K562 (cell line): ENCODE measurements around the gene GTPBP2. TPM values are rescaled to one million over a fixed set of nuclear protein-coding genes. Genes with fewer than 3 reads are reported as not detected.

Experiments
- DDX20 ChIP-seq: fragments of 450-650 bp; IDR thresholded peaks from 2 replicates; pipeline ENCODE4 v1.6.1; 2016; ENCODE audit warnings: missing genetic modification characterization, low read depth, mild to moderate bottlenecking, missing compliant biosample characterization, moderate library complexity
- EHMT2 ChIP-seq: fragments of 450-650 bp; IDR thresholded peaks from 2 replicates; pipeline ENCODE4 v1.6.1; 2018; ENCODE audit warnings: antibody characterized with exemption
- ETV5 ChIP-seq: sonication (generic); formaldehyde crosslinking; IDR thresholded peaks from 2 replicates; pipeline ENCODE4 v1.4.0; 2020; ENCODE audit warnings: low read depth, mild to moderate bottlenecking, missing genetic modification reagents
- HDAC8 ChIP-seq: fragments of 450-650 bp; IDR thresholded peaks from 2 replicates; pipeline ENCODE4 v1.6.1; 2016; ENCODE audit warnings: mild to moderate bottlenecking, missing genetic modification characterization, moderate library complexity, missing compliant biosample characterization
- ILK ChIP-seq: fragments of 450-650 bp; IDR thresholded peaks from 2 replicates; pipeline ENCODE4 v1.6.1; 2016; ENCODE audit warnings: missing genetic modification characterization, low read depth, mild to moderate bottlenecking, missing compliant biosample characterization, moderate library complexity, borderline replicate concordance
- KLF10 ChIP-seq: fragments of 250-450 bp; sonication (Bioruptor Pico); IDR thresholded peaks from 2 replicates; pipeline ENCODE4 v1.6.1; 2021; ENCODE audit warnings: matching md5 sums
- MAZ ChIP-seq, 2 experiments: fragments of 450-650 bp in 1 of 2; sonication (generic) in 1 of 2; formaldehyde crosslinking; IDR thresholded peaks in 1 of 2; conservative IDR thresholded peaks in 1 of 2; 2 replicates each; pipeline versions ENCODE4 v1.4.0 to v1.5.0; 2020; ENCODE audit warnings: mild to moderate bottlenecking in 1 of 2, missing genetic modification reagents in 1 of 2
- MEF2D ChIP-seq: conservative IDR thresholded peaks from 2 replicates; pipeline ENCODE4 v1.6.1; 2016; ENCODE audit warnings: low read depth, missing genetic modification characterization, missing compliant biosample characterization
- MTA3 ChIP-seq: fragments of 450-650 bp; formaldehyde crosslinking; IDR thresholded peaks from 2 replicates; pipeline ENCODE4 v1.6.1; 2017; ENCODE audit warnings: mild to moderate bottlenecking, borderline replicate concordance
- NEUROD1 ChIP-seq: fragments of 150-350 bp; IDR thresholded peaks from 2 replicates; pipeline ENCODE4 v1.6.1; 2014; ENCODE audit warnings: borderline replicate concordance, low read length, low read depth; ENCODE audit not compliant: partially characterized antibody
- PHB ChIP-seq: fragments of 250-450 bp; sonication (Bioruptor Pico); IDR thresholded peaks from 2 replicates; pipeline ENCODE4 v1.5.0; 2021
- PKNOX1 ChIP-seq: fragments of 450-650 bp; IDR thresholded peaks from 2 replicates; pipeline ENCODE4 v1.6.1; 2016
- POLR3G ChIP-seq: IDR thresholded peaks from 2 replicates; pipeline ENCODE4 v1.6.1; 2011; ENCODE audit not compliant: insufficient read length, insufficient replicate concordance; ENCODE audit errors: extremely low read depth
- POU5F1 ChIP-seq: fragments of 150-350 bp; IDR thresholded peaks from 2 replicates; pipeline ENCODE4 v1.6.1; 2014; ENCODE audit warnings: borderline replicate concordance, low read length, low read depth, mild to moderate bottlenecking; ENCODE audit not compliant: partially characterized antibody
- SIN3B ChIP-seq: fragments of 450-650 bp; IDR thresholded peaks from 2 replicates; pipeline ENCODE4 v1.6.1; 2017; ENCODE audit warnings: low read depth, mild to moderate bottlenecking, moderate library complexity
- TAF9B ChIP-seq: fragments of 450-650 bp; IDR thresholded peaks from 2 replicates; pipeline ENCODE4 v1.6.1; 2018; ENCODE audit warnings: mild to moderate bottlenecking; ENCODE audit not compliant: partially characterized antibody
- TCF3 ChIP-seq: sonication (generic); formaldehyde crosslinking; IDR thresholded peaks from 2 replicates; pipeline ENCODE4 v1.4.0; 2020; ENCODE audit warnings: mild to moderate bottlenecking, missing genetic modification reagents
- THRAP3 ChIP-seq: fragments of 450-650 bp; IDR thresholded peaks from 2 replicates; pipeline ENCODE4 v1.6.1; 2016; ENCODE audit warnings: mild to moderate bottlenecking, inconsistent platforms, borderline replicate concordance
- ZFP30 ChIP-seq: fragments of 250-450 bp; sonication (Bioruptor Pico); IDR thresholded peaks from 2 replicates; pipeline ENCODE4 v1.8.0; 2022; ENCODE audit warnings: moderate library complexity, mild to moderate bottlenecking, inconsistent platforms, borderline replicate concordance
- ZNF134 ChIP-seq: fragments of 250-450 bp; sonication (Bioruptor Pico); conservative IDR thresholded peaks from 2 replicates; pipeline ENCODE4 v1.4.0; 2020
- ZNF239 ChIP-seq: fragments of 250-450 bp; sonication (Bioruptor Pico); IDR thresholded peaks from 2 replicates; pipeline ENCODE4 v1.4.0; 2020; ENCODE audit warnings: mild to moderate bottlenecking
- ZNF41 ChIP-seq: fragments of 250-450 bp; sonication (Bioruptor Pico); conservative IDR thresholded peaks from 2 replicates; pipeline ENCODE4 v1.4.0; 2020; ENCODE audit warnings: mild to moderate bottlenecking
- ZNF444 ChIP-seq: fragments of 250-450 bp; sonication (Bioruptor Pico); IDR thresholded peaks from 2 replicates; pipeline ENCODE4 v1.4.0; 2020; ENCODE audit warnings: mild to moderate bottlenecking, moderate library complexity
- polyA plus RNA-seq, 8 experiments: library from polyadenylated mRNA; depleted of rRNA in 4 of 8; stranded (reverse) in 5 of 8; unstranded in 3 of 8; fragments of >200 nt; fragmentation: Nextera tagmentation in 2 of 8; fragmentation: Illumina TruSeq in 1 of 8; extraction: Ambion mirVana in 2 of 8; extraction: Trizol in 1 of 8; gene quantifications; 2 replicates each; pipeline versions ENCODE4 v1.2.1 to v1.2.3, GENCODE V29; 2011 to 2014; ENCODE audit warnings: inconsistent platforms in 1 of 8, missing spikeins in 1 of 8
- total RNA-seq, 7 experiments: library from RNA; depleted of rRNA in 6 of 7; stranded (reverse); fragments of >200 nt in 6 of 7; fragmentation: Illumina TruSeq in 2 of 7; extraction: Trizol in 2 of 7; gene quantifications; 2 replicates each; pipeline versions ENCODE4 v1.2.1 to v1.2.3, GENCODE V29; 2011 to 2021; ENCODE audit warnings: low replicate concordance in 1 of 7
- TF ChIP-seq, protein P1 (sequence below): IDR thresholded peaks from 2 replicates; pipeline ENCODE4 v1.6.1; 2014; ENCODE audit warnings: antibody characterized with exemption
- TF ChIP-seq, protein P2 (sequence below): IDR thresholded peaks from 2 replicates; pipeline ENCODE4 v1.6.1; 2016; ENCODE audit warnings: missing genetic modification characterization, missing compliant biosample characterization

The GTPBP2 gene
- total and polyA plus RNA-seq, 9 of the 15 experiments (the other 6 are each of a cell fraction or from before 2014, with no cell fraction given) = 48.4 to 196 (median 111) TPM

- no peak; the same call in 1 of the 2 replicates for TF ChIP-seq MEF2D (tag)
- TF ChIP-seq SIN3B = no peak
- TF ChIP-seq, protein P1, sequence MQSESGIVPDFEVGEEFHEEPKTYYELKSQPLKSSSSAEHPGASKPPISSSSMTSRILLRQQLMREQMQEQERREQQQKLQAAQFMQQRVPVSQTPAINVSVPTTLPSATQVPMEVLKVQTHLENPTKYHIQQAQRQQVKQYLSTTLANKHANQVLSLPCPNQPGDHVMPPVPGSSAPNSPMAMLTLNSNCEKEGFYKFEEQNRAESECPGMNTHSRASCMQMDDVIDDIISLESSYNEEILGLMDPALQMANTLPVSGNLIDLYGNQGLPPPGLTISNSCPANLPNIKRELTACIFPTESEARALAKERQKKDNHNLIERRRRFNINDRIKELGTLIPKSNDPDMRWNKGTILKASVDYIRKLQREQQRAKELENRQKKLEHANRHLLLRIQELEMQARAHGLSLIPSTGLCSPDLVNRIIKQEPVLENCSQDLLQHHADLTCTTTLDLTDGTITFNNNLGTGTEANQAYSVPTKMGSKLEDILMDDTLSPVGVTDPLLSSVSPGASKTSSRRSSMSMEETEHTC = no peak
- no peak for TF ChIP-seq EHMT2
- TF ChIP-seq ZNF41 = peak; percentile 9; the same call in 1 of the 2 replicates
- peak; percentile 35 to 37; a peak in 3 of 4 replicates for TF ChIP-seq MAZ (CRISPR knock-in tag; conservative IDR thresholded peaks at IDR 0.05 in 1 of 2, IDR thresholded peaks at IDR 0.05 in 1 of 2)
- TF ChIP-seq TAF9B = no peak
- TF ChIP-seq PHB (CRISPR knock-in tag) = peak; percentile 47; the same call in 1 of the 2 replicates
- peak; percentile 2; the same call in 1 of the 2 replicates for TF ChIP-seq TCF3 (CRISPR knock-in tag)
- TF ChIP-seq ZNF239 (CRISPR knock-in tag) = 0 out of 2 replicates have a peak, but pooled peaks have one; percentile 8
- TF ChIP-seq HDAC8 (tag) = peak; percentile 88; the same call in 1 of the 2 replicates
- TF ChIP-seq ZNF444 (CRISPR knock-in tag) = no peak
- 0 out of 2 replicates have a peak, but pooled peaks have one; percentile 41 for TF ChIP-seq DDX20
- TF ChIP-seq THRAP3 = peak; percentile 92; the same call in 1 of the 2 replicates
- TF ChIP-seq ILK (tag) = no peak
- TF ChIP-seq MTA3 = peak; percentile 77
- TF ChIP-seq KLF10 = no peak
- TF ChIP-seq NEUROD1 = no peak
- TF ChIP-seq ETV5 = peak; percentile 89
- TF ChIP-seq POU5F1 = no peak
- TF ChIP-seq POLR3G = no peak
- TF ChIP-seq PKNOX1 = peak; percentile 75
- TF ChIP-seq ZNF134 = no peak
- TF ChIP-seq ZFP30 (CRISPR knock-in tag) = no peak
- TF ChIP-seq, protein P2, sequence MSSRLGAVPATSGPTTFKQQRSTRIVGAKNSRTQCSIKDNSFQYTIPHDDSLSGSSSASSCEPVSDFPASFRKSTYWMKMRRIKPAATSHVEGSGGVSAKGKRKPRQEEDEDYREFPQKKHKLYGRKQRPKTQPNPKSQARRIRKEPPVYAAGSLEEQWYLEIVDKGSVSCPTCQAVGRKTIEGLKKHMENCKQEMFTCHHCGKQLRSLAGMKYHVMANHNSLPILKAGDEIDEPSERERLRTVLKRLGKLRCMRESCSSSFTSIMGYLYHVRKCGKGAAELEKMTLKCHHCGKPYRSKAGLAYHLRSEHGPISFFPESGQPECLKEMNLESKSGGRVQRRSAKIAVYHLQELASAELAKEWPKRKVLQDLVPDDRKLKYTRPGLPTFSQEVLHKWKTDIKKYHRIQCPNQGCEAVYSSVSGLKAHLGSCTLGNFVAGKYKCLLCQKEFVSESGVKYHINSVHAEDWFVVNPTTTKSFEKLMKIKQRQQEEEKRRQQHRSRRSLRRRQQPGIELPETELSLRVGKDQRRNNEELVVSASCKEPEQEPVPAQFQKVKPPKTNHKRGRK (tag) = no peak
These were observed 516 bp downstream of the GTPBP2 start (continued) for GRCh38 chr6:43628393-43629103.
